Daoy (cell line): ENCODE data around the gene CAV1. TPM values are rescaled to one million over a fixed set of nuclear protein-coding genes. Genes with fewer than 3 reads are reported as not detected.

ENCODE experiments used
- total RNA-seq: library from RNA; depleted of rRNA; stranded (reverse); fragments of >200 nt; shearing (Covaris generic); gene quantifications from 2 replicates; pipeline ENCODE4 v1.2.3, GENCODE V29; 2014; rRNA removed

Gene CAV1
- total RNA-seq, 1 experiment from 2014 or later, result 514 TPM

Other genes with a start within 250 kb of the CAV1 start
- 150 and 191 TPM in 2 replicates for gene CAV2, start 25.3 kb upstream of the CAV1 start, total RNA-seq
- gene MET, start 147.2 kb downstream of the CAV1 start, total RNA-seq, result 191 and 209 TPM in 2 replicates